Measurements from ENCODE around the gene DICER1.

Gene DICER1

DNA sequence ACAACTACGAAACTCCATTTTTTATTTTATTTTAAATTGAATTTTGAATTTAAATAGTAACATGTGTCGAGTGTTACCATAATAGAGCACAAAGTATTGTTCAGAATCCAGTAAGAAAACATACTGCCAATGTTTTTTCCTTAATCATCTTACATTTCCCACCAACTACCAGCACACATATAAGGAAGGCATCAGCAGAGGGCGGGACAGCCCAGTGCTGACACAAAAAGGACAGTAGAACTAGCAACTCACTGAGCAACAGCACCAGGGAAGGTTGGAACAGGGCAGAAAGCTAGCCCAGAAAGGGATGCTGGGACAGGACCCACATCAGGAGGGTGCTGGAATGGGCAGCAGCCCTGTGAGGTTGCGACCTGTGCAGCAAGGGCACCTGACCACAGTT, 43.9 kb downstream of the DICER1 start:
- TF ChIP-seq, protein P1, sequence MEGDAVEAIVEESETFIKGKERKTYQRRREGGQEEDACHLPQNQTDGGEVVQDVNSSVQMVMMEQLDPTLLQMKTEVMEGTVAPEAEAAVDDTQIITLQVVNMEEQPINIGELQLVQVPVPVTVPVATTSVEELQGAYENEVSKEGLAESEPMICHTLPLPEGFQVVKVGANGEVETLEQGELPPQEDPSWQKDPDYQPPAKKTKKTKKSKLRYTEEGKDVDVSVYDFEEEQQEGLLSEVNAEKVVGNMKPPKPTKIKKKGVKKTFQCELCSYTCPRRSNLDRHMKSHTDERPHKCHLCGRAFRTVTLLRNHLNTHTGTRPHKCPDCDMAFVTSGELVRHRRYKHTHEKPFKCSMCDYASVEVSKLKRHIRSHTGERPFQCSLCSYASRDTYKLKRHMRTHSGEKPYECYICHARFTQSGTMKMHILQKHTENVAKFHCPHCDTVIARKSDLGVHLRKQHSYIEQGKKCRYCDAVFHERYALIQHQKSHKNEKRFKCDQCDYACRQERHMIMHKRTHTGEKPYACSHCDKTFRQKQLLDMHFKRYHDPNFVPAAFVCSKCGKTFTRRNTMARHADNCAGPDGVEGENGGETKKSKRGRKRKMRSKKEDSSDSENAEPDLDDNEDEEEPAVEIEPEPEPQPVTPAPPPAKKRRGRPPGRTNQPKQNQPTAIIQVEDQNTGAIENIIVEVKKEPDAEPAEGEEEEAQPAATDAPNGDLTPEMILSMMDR (IDR thresholded peaks at IDR 0.05; ENCODE audit: borderline replicate concordance, insufficient read depth, low read depth, low read length) = no peak
- H3K4me3 ChIP-seq (ENCODE audit: low read depth, low read length) = no peak overlapping the region

DNA sequence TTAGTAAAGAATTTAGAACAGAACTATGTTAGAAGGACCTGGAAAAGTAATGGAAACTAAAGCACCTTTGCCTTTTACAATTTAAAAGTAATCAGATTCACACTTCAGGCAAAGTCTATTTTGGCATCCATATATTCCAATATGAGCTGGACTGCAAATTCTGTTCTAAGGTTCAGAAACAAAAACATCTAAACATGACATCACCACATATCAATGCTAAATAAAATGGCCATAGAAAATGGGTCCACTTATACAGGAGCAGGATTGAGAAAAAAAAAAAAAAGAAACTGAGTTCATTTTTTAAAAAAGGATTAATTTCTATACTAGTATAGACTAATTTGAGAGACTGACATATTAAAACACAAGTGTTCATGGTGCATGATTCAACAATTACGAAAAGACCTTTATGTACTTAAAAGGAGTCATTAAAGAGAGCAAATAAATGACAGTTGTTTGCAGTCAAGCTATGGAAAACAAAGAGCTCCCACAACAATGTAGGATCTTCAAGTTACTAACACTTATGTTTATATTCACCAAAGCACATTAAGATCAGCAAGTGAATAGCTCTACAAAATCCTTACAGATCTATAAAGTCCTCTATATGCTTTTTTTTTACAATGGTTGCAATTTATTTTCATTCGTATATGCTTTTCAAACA, 45.7 kb downstream of the DICER1 start:
- no peak overlapping the region for H3K4me3 ChIP-seq (ENCODE audit: low read depth, low read length)
- TF ChIP-seq, protein P1 (IDR thresholded peaks at IDR 0.05; ENCODE audit: borderline replicate concordance, insufficient read depth, low read depth, low read length) = no peak

DNA sequence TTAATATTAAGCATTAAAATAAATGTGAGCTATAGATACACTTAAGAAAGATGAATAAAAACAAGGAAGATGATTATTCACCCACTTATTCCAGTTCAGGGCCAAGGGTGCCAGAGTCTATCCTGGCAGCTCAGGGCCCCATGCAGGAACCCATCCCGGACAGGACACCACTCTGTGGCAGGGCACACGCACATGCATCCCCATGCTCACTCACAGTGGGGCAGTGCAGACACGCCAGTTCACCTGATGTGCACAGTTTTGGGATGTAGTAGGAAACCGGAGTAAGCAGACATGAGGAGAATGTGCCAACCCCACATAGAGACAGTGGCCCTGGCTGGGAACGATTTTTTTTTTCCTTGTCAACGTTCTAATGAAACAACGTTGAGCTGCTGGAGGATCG, 47.2 kb downstream of the DICER1 start:
- H3K4me3 ChIP-seq (ENCODE audit: low read depth, low read length) = no peak overlapping the region
- TF ChIP-seq, protein P1 (IDR thresholded peaks at IDR 0.05; ENCODE audit: borderline replicate concordance, insufficient read depth, low read depth, low read length) = no peak

DNA sequence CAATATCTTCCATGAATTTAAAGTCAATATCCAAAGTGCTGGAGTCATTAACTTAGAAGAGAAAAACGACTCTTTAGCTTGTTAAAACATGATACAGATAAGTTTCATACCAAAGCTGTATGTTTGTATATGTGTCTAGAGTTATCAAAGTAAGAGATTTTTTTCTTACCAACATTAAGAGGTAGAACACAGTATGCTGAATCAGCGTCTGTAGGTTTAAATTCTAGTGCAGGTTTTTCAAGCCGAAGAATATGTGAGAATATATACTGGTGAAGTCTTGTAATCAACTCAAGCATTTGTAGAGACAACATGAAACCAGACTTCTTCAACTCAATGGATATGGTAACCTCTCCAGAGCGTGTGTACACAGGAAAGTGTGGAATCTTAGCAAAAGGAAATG, 49.6 kb downstream of the DICER1 start:
- no peak overlapping the region for H3K4me3 ChIP-seq (ENCODE audit: low read depth, low read length)
- TF ChIP-seq, protein P1 (IDR thresholded peaks at IDR 0.05; ENCODE audit: borderline replicate concordance, insufficient read depth, low read depth, low read length) = no peak

DNA sequence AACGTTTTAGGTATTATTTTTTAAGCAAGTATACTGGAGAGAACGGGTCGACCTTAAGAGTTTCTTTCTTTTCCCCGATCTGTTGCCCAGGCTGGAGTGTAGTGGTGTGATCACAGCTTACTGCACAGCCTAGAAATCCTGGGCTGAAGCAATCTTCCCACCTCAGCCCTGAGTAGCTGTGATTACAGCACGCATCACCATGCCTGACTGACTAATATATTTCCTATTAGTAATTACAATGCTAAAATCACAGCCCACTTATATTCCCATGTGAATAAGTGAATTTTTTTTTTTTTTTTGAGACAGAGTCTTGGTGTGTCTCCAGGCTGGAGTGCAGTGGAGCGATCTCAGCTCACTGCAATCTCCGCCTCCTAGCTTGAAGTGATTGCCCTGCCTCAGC, 50.4 kb downstream of the DICER1 start:
- TF ChIP-seq, protein P1 (IDR thresholded peaks at IDR 0.05; ENCODE audit: borderline replicate concordance, insufficient read depth, low read depth, low read length) = no peak
- H3K4me3 ChIP-seq (ENCODE audit: low read depth, low read length) = no peak overlapping the region

DNA sequence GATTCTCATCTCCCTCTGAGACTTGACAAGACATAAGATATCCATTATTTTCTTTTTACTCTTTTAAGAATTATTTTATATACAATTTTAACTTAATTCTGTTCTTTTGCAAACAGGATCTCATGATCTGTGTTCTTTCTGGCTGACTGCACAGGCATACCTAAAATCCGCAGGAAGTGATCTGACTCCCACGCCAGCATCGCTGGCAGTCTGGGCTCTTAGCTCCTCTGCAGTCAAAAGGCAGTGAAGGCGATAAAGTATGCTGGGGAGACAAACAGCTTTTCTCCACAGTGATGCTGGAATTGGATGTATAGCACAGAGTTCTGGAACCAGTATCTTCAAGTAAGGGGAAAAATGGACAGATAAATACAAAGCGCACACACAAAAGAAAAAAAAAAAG, 52.4 kb downstream of the DICER1 start:
- TF ChIP-seq, protein P1 (IDR thresholded peaks at IDR 0.05; ENCODE audit: borderline replicate concordance, insufficient read depth, low read depth, low read length) = no peak
- no peak overlapping the region for H3K4me3 ChIP-seq (ENCODE audit: low read depth, low read length)

DNA sequence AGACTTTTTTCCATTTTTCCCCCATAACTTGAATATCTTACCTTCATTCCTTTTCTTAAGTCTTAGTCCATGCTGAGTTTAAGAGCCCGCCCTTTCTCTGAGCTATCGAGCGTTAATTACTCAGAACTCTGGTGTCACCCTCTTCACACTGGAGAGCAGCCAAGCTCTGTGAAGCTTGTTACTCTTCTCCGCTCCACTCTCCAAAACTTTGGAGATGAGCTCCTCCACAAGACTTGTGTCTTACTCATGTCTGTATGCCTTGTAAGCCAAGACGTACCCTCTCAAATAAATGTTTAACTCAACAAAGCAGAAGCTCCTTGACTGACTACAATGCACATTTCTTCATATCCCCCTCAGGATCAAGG, 54.7 kb downstream of the DICER1 start:
- H3K4me3 ChIP-seq (ENCODE audit: low read depth, low read length) = no peak overlapping the region
- TF ChIP-seq, protein P1 (IDR thresholded peaks at IDR 0.05; ENCODE audit: borderline replicate concordance, insufficient read depth, low read depth, low read length) = no peak
